Renal pelvis (tissue), 12 donors: Measurements from ENCODE around the gene FAM98C. TPM values are rescaled to one million over a fixed set of nuclear protein-coding genes. Genes with fewer than 3 reads are reported as not detected.
"Not testable (repeated sequence)": the region's sequence is repeated elsewhere in the genome, so short reads cannot be mapped to it uniquely, and the experiment has no call there.

Experiments used
- DNase-seq: peaks from one replicate; pipeline ENCODE4 v3.0.0-alpha.2; 2013
- long read RNA-seq, 16 experiments: transcript quantifications; one replicate each; lab custom pipeline, GENCODE V29; 2026
- polyA plus RNA-seq, 3 donors: library from polyadenylated mRNA; unstranded; fragments of 120-200 nt; gene quantifications; one replicate each; pipeline ENCODE4 v1.2.1, GENCODE V29; 2013; ENCODE audit not compliant: insufficient read length in 3 of 3

Gene FAM98C
- 10 to 100 TPM; 18.2 to 22.8 (median 19.1) TPM for polyA plus RNA-seq
- long read RNA-seq, donor 1, full-length matches to known transcripts, result 8 of 8 reads
- long read RNA-seq, donor 1, partial matches to known transcripts, result 0 of 8 reads
- long read RNA-seq, donor 1, other reads (novel, unspliced or antisense), result 0 of 8 reads
- long read RNA-seq, donor 2, transcript FAM98C-201 (8 exons, 1,271 nt), result major isoform, 9 of 13 reads
- long read RNA-seq, donor 2, partial matches to known transcripts, result 0 of 13 reads
- long read RNA-seq, donor 2, other reads (novel, unspliced or antisense), result 0 of 13 reads
- long read RNA-seq, donor 3, transcript FAM98C-201 (8 exons, 1,271 nt), result major isoform, 5 of 7 reads
- long read RNA-seq, donor 3, partial matches to known transcripts, result 0 of 7 reads
- long read RNA-seq, donor 3, other reads (novel, unspliced or antisense), result 0 of 7 reads
- long read RNA-seq, donor 4, transcript FAM98C-201 (8 exons, 1,271 nt), result major isoform, 9 of 13 reads
- long read RNA-seq, donor 4, partial matches to known transcripts, result 0 of 13 reads
- long read RNA-seq, donor 4, other reads (novel, unspliced or antisense), result 0 of 13 reads
- long read RNA-seq, donor 5, transcript FAM98C-201 (8 exons, 1,271 nt), result major isoform, 8 of 8 reads
- long read RNA-seq, donor 5, partial matches to known transcripts, result 0 of 8 reads
- long read RNA-seq, donor 5, other reads (novel, unspliced or antisense), result 0 of 8 reads
- long read RNA-seq, donor 6, partial matches to known transcripts, result 0 of 5 reads
- long read RNA-seq, donor 6, other reads (novel, unspliced or antisense), result 0 of 5 reads
- long read RNA-seq, donor 7, partial matches to known transcripts, result 6 of 9 reads
- long read RNA-seq, donor 7, other reads (novel, unspliced or antisense), result 0 of 9 reads
- long read RNA-seq, donor 8, partial matches to known transcripts, result 0 of 4 reads
- long read RNA-seq, donor 8, other reads (novel, unspliced or antisense), result 0 of 4 reads
- long read RNA-seq, donor 9, transcript FAM98C-201 (8 exons, 1,271 nt), result major isoform, 7 of 7 reads
- long read RNA-seq, donor 9, partial matches to known transcripts, result 0 of 7 reads
- long read RNA-seq, donor 9, other reads (novel, unspliced or antisense), result 0 of 7 reads
- long read RNA-seq, donor 10, partial matches to known transcripts, result 0 of 2 reads
- long read RNA-seq, donor 10, other reads (novel, unspliced or antisense), result 0 of 2 reads
- long read RNA-seq, donor 11, partial matches to known transcripts, result 0 of 4 reads
- long read RNA-seq, donor 11, other reads (novel, unspliced or antisense), result 0 of 4 reads
- long read RNA-seq, donor 12, transcript FAM98C-201 (8 exons, 1,271 nt), result major isoform, 5 of 7 reads
- long read RNA-seq, donor 12, partial matches to known transcripts, result 0 of 7 reads
- long read RNA-seq, donor 12, other reads (novel, unspliced or antisense), result 0 of 7 reads
- long read RNA-seq, donor 13, partial matches to known transcripts, result 0 of 2 reads
- long read RNA-seq, donor 13, other reads (novel, unspliced or antisense), result 0 of 2 reads
- long read RNA-seq, donor 14, result 0 reads
- long read RNA-seq, donor 15, transcript FAM98C-201 (8 exons, 1,271 nt), result major isoform, 8 of 10 reads
- long read RNA-seq, donor 15, partial matches to known transcripts, result 0 of 10 reads
- long read RNA-seq, donor 15, other reads (novel, unspliced or antisense), result 0 of 10 reads
- long read RNA-seq, donor 16, partial matches to known transcripts, result 0 of 5 reads
- long read RNA-seq, donor 16, other reads (novel, unspliced or antisense), result 0 of 5 reads

DNA sequence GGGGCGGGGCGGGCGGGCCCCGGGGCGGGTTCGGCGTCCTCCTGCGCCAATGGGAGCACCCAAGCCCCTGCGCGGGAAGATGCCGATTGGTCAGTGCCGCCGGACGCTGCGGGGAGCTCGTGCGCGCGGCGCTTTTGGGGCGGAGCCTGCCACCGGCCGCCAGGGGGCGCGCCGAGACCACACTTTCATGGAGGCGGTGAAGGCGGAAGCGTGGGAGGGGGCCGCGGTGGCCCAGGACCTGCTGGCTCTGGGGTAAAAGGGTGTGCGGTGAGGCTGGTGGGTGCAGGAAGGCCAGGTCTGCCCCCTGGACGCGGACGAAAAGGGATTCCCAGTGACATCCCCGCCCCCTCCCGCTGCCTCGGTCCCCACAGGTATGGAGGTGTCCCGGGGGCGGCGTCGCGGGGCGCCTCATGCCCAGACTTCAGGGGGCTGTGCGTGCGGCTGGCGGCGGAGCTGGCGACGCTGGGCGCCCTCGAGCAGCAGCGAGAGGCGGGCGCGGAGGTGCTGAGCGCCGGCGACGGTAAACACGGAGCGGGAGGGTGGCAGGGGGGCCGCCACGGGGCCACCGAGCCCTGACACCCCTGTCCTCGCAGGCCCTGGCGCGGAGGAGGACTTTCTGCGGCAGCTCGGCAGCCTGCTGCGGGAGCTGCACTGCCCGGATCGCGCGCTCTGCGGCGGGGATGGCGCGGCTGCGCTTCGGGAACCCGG lies at the start of gene FAM98C:
TSS of gene FAM98C (plus strand) at position 127 of the 708 bp plus-strand sequence. CDS start at position 188, 61 bp downstream.
- peak; percentile 97 for DNase-seq

DNA sequence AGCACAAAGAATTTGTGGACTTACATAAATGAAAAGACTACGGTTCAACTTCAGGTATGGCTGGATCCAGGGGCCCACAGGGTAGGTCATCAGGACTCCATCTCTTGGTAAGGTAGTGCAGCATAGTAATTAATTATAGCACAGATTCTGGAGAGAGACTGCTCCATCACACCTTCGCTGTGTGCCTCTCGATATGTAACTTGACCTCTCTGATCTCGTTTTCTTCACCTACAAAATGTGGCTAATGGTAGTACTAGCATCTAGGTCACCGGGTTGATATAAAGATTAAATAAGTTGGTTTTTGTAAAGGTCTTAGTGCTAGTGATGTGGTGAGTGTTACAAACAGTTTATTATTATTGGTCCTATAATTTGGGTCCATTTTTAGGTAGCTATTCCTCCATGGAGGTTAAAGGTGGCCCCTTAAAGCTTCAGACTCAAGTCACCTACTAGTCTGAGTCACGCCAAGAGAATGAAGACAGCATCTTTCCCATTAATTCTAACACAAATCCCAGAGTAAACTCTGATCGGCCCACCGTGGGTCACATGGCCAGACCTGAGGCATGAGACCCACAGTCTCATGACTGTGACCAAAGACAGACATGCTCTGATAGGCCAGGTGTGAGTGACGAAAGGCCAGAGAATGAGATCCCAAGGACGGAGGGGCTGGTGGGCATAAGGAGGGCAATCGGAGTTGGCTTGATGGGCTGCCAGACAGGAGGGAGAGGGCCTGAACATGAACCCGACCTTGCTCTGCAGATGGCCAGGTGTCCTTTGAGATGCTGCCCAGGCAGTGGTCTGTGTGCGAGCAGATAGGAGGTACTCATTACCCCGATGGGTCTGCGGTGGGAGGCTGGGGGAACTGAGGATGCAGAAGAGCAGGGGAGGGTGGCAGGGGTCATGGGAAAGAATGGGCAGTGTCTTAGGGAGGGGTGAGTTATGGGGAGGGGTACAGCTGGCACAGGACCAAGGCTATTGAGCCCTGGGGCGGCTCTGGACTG lies 46.9 kb upstream of the FAM98C start:
- no peak for DNase-seq

DNA sequence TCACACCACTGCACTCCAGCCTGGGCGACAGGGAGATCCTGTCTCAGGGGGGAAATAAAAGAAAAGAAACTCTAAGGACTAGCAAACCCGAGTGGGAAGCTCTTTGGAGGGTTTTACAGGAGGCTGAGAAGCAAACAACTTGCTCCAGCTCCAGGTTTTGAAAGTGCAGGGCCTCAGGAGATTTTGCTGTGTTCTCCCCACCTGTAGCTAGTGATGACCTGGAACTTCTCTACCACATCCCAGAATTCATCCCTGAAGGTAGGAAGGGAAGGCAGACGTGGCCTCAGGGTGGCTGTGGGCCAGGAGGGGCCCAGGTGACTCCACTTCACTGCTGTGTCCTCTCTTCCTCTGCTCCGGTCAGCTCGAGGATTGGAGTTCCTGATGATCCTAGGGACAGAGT lies 44.8 kb upstream of the FAM98C start:
- no peak for DNase-seq

DNA sequence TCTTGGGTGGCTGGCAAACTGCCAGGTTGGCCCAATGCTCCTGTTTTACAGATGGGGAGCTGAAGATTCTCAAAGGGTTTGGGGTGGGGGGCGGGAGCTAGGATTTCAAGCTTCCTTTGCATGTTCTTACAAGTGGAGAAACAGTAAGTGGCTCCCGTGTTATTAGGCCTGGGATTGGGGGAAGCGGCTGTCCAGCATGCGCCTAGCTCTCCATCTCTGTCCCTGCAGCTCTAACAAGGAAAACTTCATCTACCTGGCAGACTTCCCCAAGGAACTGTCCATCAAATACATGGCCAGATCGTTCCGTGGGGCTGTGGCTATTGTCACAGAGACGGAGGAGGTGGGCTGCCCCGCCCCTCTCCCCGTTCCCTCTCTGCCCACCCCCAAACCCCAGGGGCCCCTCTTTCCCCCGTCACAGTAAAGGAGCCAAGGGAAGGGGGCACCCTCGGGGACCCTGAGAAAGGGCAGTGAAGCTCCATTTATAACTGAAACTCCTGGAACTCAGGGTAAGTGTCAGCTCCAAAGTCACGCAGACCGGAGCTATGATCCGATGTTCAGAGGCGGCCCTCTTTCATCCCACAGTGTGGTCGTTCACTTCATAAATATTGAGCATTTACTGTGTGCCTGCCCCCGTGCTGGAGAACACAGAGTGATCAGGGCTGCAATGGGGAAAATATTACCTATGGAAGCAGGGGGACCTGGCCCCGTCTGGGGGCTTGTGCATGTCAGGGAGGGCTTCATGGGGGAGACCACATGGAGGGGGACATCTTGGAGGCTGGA lies 43.5 kb upstream of the FAM98C start:
- DNase-seq, result no peak

DNA sequence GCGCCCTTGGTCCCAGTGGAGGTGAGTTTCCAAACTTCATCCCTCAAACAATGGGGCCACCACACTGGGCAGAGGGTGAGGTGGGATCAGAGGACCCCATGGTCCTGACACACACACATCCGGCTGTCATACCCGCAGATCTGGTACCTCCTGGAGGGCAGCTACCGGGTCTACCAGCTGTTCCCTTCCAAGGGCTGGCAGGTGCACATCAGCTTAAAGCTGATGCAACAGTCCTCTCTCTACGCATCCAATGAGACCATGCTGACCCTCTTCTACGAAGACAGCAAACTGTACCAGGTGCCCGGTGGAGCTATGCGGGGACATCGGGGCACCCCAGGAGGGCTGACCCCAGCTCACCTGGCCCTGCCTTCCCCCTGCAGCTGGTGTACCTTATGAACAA lies 42.5 kb upstream of the FAM98C start:
- no peak for DNase-seq

DNA sequence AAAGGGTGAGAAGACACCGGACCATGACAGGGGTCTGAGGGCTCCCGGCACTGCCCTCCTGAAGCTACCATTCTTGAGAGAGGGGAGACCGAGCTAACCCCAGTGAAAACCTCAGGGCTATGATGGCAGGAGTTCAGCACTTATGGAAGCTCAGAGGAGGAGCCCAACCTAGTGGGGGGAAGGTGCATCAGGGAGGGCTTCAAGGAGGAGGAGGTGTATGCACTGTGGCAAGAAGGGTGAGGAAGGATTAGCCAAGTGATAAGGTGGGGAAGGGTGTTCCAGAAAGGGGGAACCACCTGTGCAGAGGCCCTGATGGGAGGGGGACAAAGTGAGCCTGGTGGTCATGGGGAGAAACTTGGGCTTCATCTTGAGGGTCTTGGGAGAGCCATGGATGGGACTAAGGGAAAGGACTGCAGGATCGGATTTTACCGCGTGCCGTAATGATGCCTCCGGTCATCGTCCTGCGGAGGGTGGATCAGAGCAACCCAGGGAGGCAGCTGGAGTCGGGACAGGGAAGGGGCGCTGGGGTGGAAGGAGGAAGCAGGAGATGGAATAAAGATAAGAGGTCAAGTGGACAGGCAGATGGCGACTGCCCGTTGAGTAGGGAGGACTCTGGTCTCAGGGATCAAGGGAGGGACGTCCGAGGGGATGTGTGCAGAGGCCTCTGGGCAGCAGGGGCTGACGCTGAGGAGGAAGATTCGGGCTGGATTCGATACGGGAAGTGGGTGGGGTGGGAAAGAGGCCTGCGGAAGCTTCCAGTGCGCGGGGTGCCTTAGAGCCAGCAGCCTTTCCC lies 41.9 kb upstream of the FAM98C start:
- DNase-seq, result no peak

DNA sequence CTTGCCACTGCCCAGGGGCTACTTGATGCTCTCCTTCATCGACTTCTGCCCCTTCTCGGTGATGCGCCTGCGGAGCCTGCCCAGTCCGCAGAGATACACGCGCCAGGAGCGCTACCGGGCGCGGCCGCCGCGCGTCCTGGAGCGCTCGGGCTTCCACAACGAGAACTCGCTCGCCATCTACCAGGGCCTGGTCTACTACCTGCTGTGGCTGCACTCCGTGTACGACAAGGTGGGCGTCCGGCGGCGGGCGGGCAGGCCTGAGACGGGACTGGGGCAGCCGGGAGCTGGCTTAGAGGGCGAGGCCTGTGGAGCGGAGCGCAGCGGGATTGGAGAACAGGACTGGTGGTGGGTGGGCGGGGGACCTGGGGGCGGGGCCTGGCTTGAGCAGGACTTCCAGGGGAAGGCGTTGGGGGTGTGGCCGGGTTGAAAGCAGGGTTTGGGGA lies 41.2 kb upstream of the FAM98C start:
- DNase-seq, result peak; percentile 83

DNA sequence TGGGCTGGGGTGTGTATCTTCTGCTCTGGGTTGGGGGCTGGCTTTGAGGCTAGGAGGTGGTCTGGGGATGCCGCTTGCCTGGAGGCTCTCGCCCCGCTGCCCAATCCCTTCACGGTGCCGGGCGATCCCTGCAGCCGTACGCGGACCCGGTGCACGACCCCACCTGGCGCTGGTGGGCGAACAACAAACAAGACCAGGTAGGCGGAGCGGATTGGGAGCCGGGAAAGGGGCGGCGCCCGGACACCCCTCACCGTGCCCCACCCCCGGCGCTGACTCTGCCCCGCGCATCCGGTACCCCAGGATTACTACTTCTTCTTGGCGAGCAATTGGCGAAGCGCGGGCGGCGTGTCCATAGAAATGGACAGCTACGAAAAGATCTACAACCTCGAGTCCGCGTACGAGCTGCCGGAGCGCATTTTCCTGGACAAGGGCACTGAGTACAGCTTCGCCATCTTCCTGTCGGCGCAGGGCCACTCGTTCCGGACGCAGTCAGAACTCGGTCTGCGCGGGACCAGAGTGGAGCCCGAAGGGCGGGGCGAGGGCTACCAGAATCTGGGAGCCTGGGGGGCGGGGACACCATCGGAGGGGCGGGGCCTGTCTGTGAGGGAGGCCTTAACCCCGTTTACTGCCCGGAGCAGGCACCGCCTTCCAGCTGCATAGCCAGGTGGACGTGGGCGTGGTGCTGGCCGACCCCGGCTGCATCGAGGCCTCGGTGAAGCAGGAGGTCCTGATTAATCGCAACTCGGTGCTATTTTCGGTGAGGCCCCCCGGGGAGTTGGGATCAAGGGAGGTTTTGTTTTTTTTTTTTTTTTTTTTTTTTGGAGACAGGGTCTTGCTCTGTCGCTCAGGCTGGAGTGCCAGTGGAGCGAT lies 40.6 kb upstream of the FAM98C start:
- peak; percentile 57 for DNase-seq

DNA sequence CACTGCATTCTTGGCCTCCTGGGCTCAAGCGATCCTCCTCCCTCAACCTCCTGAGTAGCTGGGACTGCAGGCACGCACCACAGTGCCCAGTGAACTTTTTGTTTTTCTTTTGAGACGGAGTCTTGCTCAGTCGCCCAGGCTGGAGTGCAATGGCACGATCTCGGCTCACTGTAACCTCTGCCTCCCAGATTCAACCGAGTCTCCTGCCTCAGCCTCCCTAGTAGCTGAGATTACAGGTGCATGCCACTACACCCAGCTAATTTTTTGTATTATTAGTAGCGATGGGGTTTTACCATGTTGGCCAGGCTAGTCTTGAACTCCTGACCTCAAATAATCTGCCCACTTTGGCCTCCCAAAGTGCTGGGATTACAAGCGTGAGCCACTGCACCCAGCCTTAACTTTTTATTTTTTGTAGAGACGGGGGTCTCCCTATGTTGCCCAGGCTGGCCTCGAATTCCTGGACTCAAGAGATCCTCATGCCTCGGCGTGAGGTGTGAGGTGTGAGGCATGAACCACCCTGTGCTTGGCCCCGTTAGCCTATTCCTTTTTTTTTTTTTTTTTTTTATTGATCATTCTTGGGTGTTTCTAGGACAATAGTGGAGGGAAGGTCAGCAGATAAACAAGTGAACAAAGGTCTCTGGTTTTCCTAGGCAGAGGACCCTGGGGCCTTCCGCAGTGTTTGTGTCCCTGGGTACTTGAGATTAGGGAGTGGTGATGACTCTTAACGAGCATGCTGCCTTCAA lies 39.8 kb upstream of the FAM98C start:
- not testable (repeated sequence) for DNase-seq

DNA sequence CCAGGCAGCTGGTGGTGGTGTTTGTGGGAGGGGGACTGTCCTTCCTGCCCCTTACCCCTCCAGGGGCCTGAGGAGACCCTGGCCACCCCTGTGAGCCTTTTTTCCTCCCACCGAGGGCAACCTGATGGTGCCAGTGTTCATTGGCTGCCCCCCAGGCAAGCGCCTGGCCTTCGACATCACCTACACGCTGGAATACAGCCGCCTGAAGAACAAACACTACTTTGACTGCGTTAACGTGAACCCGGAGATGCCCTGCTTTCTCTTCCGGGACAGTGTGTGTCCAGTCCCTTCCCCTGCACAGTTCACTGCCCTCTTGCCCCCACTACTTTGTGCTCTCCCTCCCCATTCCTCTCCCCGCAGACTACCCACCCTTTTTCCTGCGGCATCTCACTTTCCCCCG lies 35.9 kb upstream of the FAM98C start:
- DNase-seq, result no peak

DNA sequence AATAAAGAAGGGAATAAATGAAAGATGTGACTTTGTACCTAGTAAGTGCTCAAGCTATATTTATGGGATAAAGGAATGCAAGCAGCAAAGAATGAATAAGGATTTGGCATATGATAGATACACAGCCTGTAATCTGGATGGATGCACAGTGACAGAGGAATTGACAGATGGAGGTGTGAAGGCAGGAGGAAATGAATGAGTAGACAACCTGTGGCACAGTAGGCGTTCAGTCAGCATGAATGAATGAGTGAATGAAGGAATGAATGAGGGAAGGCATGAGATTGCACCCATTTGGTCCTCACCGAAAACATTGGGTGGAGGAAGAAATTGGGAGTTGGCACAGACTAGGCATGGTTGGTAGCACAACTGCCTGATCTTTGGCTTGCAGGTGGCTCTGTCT lies 33.3 kb upstream of the FAM98C start:
- DNase-seq, result no peak

DNA sequence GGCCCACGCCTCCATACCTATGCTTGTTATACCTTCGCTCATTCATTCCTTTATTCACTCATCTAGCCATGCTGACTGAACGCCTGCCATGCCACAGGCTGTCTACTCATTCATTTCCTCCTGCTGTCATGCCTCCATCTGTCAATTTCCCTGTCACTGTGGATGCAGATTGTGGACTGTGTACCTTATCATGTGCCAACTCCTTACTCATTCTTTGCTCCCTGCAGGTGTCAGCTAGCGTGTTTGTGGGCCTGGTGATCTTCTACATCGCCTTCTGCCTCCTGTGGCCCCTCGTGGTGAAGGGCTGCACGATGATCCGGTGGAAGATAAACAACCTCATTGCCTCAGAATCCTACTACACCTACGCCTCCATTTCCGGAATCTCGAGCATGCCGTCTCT lies 32.6 kb upstream of the FAM98C start:
- no peak for DNase-seq

DNA sequence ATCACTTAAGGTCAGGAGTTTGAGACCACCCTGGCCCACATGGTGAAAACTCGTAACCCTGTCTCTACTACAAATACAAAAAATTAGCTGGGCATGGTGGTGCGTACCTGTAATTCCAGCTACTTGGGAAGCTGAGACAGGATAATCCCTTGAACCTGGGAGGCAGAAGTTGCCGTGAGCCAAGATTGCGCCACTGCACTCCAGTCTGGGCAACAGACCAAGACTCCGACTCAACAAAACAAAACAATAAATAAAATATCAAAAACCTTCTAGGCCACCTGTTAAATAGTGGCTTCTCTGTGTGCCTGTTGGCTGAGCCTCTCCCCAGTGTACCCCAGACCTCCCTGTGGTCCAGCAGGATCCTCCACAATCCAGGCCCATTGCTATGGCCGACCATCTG lies 31.8 kb upstream of the FAM98C start:
- no peak for DNase-seq

DNA sequence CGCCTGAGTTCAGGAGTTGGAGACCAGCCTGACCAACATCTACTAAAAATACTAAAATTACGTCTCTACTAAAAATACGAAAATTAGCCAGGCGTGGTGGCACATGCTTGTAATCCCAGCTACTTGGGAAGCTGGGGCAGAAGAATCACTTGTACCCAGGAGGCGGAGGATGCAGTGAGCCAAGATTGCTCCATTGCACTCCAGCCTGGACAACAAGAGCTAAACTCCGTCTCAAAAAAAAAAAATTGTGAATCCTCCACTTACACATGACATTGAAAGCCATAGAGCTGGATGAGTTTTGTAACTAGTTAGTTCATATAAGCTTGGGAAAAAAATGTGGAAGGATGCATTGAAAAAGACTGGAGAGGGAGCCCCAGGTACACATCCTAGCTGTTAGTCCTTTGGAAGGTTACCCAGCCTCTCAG lies 29.0 kb upstream of the FAM98C start:
- DNase-seq, result no peak

DNA sequence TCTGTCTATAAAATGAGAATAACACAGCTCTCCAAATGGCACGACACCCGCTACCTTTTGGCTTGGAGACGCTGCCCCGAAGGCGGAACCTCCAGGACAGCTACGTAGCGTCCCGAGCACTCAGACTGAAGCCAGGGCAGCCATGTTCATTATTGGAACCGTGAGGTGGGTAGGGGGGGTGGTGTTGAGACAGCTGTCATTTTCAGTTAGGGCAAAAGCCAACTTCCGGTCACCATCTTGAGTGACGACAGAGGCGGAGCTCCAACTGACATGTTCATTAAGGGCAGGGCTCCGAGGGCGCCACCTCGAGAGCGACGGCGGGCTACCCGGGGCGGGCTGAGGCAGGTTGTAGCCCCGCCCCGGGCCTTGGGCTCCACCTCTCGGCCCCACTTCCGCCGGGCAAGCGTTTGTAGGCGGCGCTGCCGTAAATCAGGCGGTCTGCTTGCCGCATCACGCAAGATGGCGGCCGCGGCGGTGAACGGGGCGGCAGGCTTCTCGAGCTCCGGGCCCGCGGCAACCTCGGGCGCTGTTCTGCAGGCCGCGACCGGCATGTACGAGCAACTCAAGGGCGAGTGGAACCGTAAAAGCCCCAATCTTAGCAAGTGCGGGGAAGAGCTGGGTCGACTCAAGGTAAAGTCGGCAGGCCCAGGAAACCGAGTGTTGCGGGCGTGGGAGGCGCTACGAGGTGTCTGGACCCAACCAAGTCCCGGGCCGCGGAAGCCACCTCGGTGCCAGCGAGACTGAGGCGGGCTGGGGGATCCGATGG lies 28.4 kb upstream of the FAM98C start, which contains the start of gene PSMD8:
TSS of gene PSMD8 (plus strand) at position 240 of the 766 bp plus-strand sequence. CDS start at position 271, 31 bp downstream.
- peak; percentile 99 for DNase-seq
